Endometrial microvascular endothelial cells (primary cell): Measurements from ENCODE around the gene SARDH. TPM values are rescaled to one million over a fixed set of nuclear protein-coding genes. Genes with fewer than 3 reads are reported as not detected.
"Not testable (repeated sequence)": the region's sequence is repeated elsewhere in the genome, so short reads cannot be mapped to it uniquely, and the experiment has no call there.

Experiments
- in situ Hi-C: cut with HindIII; loops from 2 replicates; pipeline ENCODE4 v1.10.0; 2017; ENCODE audit warnings: low sequenced_read_pairs, low pct_unique_long_range_greater_than_20kb; ENCODE audit errors: inconsistent ontology term
- total RNA-seq: library from RNA; depleted of rRNA; stranded (reverse); fragments of >200 nt; gene quantifications from one replicate; pipeline ENCODE4 v1.2.3, GENCODE V29; 2015; ENCODE audit errors: inconsistent ontology term

The SARDH gene
- total RNA-seq, 1 donor from 2014 or later: not detected

DNA sequence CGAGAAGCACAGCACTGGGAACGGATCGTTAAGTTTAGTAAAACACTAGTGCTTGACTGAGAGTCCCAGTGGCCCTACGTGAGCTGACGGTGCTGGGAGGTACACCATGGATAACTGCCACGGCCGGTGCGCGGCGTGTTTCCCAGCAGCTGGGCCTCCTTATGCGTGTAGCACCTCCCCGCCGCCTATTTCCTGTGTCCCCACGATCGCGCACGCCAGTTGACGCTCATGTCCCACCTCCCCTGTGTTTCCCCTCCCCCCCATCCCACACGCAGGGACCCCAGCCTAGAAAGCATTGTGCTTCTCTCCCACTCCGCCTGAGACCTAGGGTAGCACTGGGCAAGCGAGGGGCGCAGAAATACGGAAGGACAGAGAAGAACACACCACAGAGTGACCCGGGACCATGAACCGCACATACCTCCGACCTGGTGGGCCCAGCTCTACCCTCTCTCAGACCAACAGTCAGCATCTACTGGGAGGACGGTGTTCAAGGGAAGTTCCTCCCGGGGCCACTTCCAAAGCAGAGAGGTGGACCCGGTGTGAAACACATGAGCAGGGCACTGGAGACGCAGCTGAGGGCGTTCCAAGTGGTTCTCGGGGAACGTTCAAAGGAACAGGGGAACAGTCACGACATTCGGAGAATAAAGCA, 56.4 kb downstream of the SARDH start:
- in situ Hi-C loops: no loop called here

DNA sequence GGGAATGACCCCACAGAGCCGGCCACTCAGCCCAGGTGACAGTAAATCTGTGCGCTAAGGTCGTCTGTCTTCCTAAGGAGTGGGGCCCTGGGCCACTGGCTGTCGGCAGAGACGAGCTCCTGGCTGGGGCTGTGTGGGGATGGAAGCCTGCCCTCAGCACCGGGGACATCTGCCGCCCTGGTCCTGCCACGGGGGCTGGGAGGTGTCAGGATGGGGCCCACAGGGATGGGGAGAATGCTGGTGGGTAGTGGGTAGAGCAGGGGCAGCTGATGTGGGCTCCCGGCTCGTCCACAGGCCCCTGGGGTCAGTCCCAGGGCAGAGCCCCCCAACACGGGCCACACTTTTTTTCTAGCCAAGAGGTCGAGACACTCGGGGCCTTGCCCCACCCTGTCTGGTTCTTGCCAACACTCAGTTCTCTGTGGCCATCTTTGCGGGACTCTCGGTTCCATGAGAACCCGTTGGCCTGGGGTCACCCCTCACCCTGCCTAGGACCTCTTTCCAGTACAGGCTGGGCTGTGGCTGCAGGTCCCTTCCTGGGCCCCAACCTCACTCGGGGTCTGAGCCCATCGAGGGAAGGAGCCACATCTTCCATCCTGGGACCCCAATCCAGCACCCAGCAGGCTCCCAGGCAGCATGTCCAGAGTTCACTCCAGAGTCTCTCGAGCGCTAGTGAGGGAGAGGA, 57.0 kb downstream of the SARDH start:
- in situ Hi-C loops: no loop called here

GRCh38 chr9:133680250-133680975, 57.7 kb downstream of the SARDH start:
- in situ Hi-C loops: no loop called here

GRCh38 chr9:133679466-133680061, 58.6 kb downstream of the SARDH start:
- in situ Hi-C loops: no loop called here

GRCh38 chr9:133679056-133679455, 59.1 kb downstream of the SARDH start:
- in situ Hi-C loops: no loop called here

- in situ Hi-C loops: no loop called here
Measured at GRCh38 chr9:133677126-133678010, 60.8 kb downstream of the SARDH start.

DNA sequence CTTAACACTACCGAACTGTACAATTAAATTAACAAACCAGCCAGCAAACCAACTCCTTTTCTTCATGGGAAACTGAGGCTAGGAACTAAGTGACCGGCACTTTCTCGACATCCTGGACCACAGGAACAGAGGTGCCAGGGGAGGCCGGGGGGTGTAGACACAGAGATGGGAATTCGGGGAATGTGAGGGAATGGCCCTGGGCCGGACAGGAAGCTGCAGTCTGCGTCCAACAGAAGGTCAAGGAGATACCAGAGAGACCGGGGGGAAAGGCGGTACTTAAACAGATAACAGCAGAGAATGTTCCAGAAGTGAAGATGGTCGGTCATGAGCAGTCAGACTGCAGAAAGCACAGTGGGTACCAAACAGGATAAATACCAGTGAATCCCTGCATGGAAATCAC, 61.7 kb downstream of the SARDH start:
- in situ Hi-C loops: no loop called here

DNA sequence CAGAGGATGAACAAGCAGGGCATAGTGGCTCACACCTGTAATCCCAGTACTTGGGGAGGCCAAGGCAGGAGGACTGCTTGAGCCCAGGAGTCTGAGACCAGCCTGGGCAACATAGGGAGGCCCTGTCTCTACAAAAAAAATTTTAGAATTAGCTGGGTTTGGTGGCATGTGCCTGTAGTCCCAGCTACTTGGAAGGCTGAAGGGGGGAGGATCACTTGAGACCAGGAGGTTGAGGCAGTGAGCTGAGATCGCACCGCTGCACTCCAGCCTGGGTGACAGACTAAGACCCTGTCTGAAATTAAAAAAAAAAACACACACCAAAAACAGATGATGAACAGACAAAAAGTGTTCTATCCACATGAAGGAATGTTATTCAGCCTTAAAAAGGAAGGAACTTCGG, 62.4 kb downstream of the SARDH start:
- in situ Hi-C loops: not testable (repeated sequence)

DNA sequence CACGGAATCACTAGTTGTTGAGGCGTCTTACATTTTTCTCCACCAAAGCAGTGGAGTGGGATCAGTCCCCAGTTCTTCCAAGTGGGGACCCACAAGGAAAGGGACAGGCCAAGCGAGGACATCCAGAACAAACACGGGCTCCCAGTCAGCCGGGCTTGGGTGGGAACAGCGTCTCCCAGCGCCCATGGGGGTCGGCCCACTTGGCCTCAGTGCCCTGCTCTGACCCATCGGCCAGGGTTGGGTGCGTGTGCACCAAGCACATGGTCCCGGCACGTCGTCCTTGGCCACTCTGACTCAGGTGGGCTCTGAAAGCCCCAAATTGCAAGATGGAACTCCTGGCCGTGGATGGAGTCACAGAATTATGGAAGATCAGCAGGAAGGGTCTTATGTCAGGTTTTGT, 64.1 kb downstream of the SARDH start:
- in situ Hi-C loops: no loop called here

- in situ Hi-C loops: no loop called here
Measured at GRCh38 chr9:133673258-133673655, 64.9 kb downstream of the SARDH start.

DNA sequence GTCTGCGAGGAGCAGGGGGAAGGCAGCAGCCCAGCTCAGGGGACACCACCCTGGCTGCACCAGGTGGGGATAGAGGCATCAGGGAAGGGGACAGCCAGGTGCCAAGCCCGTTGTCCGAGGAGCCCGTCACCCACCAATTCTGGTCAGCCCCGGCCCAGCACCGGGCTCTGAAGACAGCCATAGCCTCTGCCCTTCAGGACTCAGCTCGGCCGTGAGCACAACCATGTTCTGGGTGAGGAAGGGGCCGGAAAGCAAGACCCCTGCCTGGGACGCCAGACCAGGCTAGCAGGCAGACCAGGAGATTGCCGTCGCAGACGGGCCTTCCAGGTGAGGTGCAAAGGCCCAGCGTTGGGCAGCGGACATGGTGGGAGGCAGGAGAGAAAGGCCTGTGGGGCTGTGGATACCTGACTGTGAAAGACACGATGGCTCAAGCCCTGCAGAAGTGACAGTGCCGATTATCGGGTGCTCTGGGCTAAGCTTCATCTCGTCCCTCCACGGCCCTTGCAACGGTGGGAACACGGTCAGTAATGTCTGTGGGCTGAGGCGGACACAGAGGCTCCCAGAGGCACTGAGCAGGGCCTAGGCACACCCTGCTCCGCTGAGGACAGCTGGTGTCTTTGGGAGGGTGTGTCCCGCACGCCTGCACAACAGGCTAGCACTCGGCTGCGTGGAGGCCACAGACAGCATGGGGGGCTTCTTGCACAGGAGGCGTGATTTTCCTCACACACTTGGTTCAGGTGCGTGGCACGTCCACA, 65.5 kb downstream of the SARDH start:
- in situ Hi-C loops: no loop called here

DNA sequence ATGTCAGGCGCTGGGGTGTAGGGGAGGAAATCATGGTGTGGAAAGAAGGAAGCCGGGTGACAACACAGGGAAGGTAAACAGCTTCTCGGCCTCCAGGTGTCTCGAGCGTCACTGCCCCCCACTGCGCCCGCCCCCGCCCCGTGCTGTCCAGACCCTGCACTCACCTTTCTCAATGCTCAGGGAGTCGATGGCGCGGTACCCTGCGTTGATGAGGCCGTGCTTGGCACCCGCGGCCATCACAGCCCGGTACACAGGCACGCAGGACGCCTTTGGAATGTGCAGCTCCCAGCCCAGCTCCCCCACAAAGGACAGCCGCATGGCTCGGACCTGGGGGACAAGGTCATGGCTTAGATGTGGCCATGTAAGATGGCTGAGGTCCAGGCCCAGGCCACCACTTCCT, 66.8 kb downstream of the SARDH start:
- in situ Hi-C loops: no loop called here

DNA sequence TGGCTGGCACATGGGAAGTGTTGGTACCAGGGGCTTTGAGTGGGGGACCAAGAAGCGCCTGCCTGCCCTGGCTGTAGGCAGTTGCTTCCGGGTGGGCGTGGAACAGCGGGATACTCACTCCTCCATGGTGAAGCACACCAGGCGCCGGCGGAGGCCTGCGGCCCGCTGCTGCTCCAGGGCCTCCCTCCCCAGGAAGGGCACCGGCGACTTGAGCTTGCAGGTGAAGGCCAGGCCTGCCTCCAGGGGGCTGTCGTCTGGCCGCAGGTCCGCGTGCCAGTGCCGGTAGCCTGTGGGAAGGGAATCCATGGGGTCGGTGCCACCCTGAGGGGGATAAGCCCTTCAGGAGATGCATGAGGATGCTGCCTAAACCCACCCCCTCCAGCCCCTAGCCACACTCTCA, 67.7 kb downstream of the SARDH start:
- in situ Hi-C loops: no loop called here

- in situ Hi-C loops: no loop called here
Measured at GRCh38 chr9:133669182-133669801, 68.9 kb downstream of the SARDH start.

DNA sequence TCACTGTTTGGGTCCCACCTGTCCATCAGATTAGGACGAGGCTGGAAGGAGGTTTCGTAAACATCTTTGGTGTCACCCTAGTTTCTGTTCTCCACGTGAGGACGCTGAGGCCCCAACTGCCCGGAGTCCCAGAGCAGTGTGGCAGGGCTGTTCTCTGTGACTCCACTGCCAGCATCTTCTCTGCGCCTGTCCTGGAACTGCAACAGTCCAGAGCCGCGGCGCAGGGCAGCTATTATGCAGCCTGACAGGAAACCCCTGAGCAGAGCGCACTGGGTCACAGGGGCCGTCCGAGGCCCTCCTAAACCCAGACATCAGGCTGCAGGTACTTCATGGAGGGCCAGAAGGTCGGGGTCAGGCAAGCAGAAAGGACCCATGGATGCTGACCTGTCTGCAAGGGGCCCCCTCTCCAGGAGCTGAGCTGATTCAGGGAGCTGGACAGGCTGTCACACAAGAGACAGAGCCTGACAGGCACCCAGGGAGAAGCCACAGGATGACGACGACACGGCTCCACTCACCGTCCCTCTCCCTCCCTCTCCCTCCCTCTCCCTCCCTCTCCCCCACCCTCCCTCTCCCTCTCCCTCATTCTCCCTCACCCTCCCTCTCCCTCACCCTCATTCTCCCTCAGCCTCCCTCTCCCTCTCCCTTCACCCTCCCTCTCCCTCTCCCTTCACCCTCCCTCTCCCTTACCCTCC, 70.2 kb downstream of the SARDH start:
- in situ Hi-C loops: no loop called here

GRCh38 chr9:133666845-133667244, 71.3 kb downstream of the SARDH start:
- in situ Hi-C loops: no loop called here

- in situ Hi-C loops: no loop called here
Measured at GRCh38 chr9:133666387-133666786, 71.8 kb downstream of the SARDH start.
